HL-60 (cell line): Measurements from ENCODE around the gene GPR137.

Experiments used
- TF ChIP-seq, protein P1 (sequence below): IDR thresholded peaks from one replicate; pipeline ENCODE4 v1.5.1; 2011; ENCODE audit warnings: low read length, control low read depth, inconsistent platforms; ENCODE audit not compliant: insufficient read depth
- TF ChIP-seq, protein P2 (sequence below): IDR thresholded peaks from 2 replicates; pipeline ENCODE4 v1.6.1; 2012; ENCODE audit warnings: low read depth; ENCODE audit not compliant: insufficient replicate concordance

DNA sequence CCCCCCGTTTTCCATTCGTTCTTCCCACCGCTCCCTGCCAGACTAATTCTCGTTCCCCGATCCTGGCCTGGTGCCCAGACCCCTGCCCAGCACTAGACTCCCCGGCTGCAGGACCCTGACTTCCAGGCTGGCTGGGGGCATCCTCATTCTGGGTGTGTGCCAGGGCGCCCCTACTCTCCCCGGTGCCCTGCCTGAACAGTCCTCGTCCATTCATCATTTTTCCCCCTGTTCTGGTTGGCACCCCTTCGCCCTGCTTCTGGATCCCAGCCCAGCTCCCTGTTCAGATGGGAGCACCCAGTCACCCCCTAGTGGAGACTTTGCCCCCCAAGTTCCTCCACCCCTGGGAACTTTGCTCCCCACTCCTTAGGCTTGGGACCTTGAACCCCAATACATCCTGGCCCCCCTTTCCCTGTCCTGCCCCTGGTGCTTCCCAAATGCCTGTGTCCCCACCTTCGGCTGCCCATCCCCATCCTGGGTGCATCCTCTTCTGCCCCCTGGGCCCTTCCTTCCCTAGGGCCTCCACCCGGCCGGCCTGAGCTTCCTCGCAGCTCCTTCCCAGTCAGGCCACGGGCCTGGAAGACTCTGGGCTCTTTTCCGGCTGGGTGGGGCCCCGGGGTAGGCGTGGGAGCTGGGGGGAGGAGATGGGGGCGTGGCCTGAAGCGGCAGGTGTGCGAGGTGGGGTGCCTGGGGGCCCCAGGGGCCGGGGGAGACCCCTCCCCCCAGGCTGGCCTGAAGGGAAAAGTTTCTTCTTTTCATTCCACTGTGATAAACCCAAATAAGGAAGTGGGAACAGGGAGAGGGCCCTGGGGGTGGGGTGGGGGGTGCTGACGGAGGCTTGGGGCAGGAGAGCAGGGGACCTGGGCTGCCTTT lies 33.4 kb upstream of the GPR137 start:
- TF ChIP-seq, protein P1, sequence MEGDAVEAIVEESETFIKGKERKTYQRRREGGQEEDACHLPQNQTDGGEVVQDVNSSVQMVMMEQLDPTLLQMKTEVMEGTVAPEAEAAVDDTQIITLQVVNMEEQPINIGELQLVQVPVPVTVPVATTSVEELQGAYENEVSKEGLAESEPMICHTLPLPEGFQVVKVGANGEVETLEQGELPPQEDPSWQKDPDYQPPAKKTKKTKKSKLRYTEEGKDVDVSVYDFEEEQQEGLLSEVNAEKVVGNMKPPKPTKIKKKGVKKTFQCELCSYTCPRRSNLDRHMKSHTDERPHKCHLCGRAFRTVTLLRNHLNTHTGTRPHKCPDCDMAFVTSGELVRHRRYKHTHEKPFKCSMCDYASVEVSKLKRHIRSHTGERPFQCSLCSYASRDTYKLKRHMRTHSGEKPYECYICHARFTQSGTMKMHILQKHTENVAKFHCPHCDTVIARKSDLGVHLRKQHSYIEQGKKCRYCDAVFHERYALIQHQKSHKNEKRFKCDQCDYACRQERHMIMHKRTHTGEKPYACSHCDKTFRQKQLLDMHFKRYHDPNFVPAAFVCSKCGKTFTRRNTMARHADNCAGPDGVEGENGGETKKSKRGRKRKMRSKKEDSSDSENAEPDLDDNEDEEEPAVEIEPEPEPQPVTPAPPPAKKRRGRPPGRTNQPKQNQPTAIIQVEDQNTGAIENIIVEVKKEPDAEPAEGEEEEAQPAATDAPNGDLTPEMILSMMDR = no peak
- TF ChIP-seq, protein P2, sequence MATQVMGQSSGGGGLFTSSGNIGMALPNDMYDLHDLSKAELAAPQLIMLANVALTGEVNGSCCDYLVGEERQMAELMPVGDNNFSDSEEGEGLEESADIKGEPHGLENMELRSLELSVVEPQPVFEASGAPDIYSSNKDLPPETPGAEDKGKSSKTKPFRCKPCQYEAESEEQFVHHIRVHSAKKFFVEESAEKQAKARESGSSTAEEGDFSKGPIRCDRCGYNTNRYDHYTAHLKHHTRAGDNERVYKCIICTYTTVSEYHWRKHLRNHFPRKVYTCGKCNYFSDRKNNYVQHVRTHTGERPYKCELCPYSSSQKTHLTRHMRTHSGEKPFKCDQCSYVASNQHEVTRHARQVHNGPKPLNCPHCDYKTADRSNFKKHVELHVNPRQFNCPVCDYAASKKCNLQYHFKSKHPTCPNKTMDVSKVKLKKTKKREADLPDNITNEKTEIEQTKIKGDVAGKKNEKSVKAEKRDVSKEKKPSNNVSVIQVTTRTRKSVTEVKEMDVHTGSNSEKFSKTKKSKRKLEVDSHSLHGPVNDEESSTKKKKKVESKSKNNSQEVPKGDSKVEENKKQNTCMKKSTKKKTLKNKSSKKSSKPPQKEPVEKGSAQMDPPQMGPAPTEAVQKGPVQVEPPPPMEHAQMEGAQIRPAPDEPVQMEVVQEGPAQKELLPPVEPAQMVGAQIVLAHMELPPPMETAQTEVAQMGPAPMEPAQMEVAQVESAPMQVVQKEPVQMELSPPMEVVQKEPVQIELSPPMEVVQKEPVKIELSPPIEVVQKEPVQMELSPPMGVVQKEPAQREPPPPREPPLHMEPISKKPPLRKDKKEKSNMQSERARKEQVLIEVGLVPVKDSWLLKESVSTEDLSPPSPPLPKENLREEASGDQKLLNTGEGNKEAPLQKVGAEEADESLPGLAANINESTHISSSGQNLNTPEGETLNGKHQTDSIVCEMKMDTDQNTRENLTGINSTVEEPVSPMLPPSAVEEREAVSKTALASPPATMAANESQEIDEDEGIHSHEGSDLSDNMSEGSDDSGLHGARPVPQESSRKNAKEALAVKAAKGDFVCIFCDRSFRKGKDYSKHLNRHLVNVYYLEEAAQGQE = no peak
